ENCODE data around the gene TUBB. TPM values are rescaled to one million over a fixed set of nuclear protein-coding genes. Genes with fewer than 3 reads are reported as not detected.
"Not testable (repeated sequence)": the region's sequence is repeated elsewhere in the genome, so short reads cannot be mapped to it uniquely, and the experiment has no call there.

Gene TUBB
- total RNA-seq, 1 donor from 2014 or later, result 1,986 TPM

DNA sequence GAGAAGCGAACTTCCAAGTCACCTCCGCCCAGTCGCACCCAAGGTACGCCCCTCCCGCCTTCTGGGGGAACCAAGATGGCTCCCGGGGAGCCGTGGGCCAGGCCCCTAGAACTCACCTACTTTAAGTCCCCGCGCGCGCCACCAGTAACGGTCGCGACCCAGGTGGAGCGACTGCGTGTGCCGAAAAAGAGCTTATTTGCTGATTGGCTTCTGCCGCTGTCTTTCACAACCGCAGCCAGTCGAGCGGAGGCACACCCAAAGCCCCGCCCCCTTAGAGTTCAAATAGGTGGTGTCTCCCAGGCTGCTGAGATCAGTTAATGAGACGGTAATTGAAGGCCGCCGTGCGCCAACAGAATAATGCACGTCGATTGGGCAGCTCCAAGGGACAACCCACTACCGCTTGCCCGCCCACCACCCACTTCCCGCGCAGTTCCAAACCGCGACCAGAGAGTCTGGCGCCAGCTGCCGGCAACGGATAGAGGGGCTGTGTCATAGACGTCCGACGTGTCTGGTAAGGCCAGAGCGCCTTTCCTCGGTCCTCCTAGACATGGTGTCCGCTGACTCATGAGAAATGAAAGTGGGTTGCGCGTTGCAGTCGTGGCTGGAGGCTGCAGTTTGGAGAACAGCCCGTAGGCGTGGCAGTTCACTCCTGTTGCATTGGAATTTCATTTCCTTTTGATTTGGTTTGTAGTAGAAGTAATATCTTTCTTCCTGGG is 2.9 kb upstream of the TUBB start, which contains the start of gene MDC1:
MDC1 (minus strand) TSS at position 153 of the 716 bp plus-strand sequence. CDS start 2,106 bp downstream, outside the sequence.
- TF ChIP-seq, protein P1, sequence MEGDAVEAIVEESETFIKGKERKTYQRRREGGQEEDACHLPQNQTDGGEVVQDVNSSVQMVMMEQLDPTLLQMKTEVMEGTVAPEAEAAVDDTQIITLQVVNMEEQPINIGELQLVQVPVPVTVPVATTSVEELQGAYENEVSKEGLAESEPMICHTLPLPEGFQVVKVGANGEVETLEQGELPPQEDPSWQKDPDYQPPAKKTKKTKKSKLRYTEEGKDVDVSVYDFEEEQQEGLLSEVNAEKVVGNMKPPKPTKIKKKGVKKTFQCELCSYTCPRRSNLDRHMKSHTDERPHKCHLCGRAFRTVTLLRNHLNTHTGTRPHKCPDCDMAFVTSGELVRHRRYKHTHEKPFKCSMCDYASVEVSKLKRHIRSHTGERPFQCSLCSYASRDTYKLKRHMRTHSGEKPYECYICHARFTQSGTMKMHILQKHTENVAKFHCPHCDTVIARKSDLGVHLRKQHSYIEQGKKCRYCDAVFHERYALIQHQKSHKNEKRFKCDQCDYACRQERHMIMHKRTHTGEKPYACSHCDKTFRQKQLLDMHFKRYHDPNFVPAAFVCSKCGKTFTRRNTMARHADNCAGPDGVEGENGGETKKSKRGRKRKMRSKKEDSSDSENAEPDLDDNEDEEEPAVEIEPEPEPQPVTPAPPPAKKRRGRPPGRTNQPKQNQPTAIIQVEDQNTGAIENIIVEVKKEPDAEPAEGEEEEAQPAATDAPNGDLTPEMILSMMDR (conservative IDR thresholded peaks at IDR 0.05), result peak; percentile 52
- Mint-ChIP-seq H3K9me3 (peaks cover 7% of the 10 kb centered on the region), H3K27me3 (ENCODE audit: low read depth) (peaks cover 25% of the 10 kb centered on the region), H3K4me1 (peaks cover 46% of the 10 kb centered on the region), H3K36me3 (ENCODE audit: low read depth) (peaks cover 48% of the 10 kb centered on the region), H3K4me3 (peak within 1 kb of the TSS; percentile 98), H3K27ac (ENCODE audit: unreplicated experiment) (peak within 1 kb of the TSS; percentile 100)
- peak; percentile 92 for DNase-seq (ENCODE audit: low read depth, low spot score)

DNA sequence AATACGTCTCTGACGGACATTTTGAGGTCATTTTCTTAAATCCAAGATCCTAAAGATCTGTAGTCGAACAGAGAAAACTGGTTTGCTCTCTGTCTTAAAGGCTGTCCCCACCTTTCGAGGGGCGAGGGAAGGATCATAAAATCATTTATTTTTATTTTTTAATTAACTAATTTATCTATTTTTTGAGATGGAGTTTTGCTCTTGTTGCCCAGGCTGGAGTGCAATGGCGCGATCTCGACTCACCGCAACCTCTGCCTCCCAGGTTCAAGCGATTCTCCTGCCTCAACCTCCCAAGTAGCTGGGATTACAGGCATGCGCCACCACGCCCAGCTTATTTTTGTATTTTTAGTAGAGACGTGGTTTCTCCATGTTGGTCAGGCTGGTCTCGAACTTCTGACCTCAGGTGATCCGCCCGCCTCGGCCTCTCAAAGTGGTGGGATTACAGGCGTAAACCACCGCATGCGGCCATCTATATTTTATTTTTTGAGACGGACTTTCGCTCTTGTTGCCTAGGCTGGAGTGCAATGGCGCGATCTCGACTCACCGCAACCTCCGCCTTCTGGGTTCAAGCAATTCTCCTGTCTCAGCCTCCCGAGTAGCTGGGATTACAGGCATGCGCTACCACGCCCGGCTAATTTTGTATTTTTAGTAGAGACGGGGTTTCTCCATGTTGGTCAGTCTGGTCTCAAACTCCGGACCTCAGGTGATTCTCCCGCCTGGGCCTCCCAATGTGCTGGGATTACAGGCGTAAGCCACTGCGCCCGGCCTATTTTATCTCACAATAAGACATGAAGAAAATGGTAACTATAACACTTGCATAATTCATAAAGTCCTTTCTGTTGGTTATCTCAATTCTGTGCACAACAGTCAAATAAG is 2.1 kb upstream of the TUBB start:
- Mint-ChIP-seq H3K4me3 (peak overlapping the region; percentile 99), H3K27me3 (ENCODE audit: low read depth) (peaks cover 33% of the 10 kb centered on the region), H3K27ac (ENCODE audit: unreplicated experiment) (peak overlapping the region; percentile 100), H3K36me3 (ENCODE audit: low read depth) (peaks cover 48% of the 10 kb centered on the region), H3K4me1 (peaks cover 53% of the 10 kb centered on the region)
- not testable (repeated sequence) for H3K9me3 Mint-ChIP-seq; DNase-seq (ENCODE audit: low read depth, low spot score)

DNA sequence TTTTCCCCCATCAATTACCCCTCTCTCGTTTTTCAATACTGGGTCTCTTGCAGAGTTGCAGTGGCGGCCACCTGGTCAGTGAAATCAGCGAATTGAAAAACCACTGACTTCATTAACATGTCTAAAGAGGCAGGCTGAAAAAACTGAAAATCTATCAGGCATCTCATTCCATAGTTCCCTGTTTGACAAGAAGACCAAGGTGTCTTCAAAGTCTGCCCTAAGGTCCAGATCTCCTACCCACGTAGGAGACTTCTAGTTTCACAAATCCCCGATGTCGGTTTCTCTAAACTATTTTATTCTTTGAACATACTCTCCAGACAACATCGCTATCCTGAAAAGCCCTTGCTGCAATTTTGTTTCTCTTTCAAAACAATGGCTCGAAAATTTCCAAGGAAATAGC is 796 bp upstream of the TUBB start:
- Mint-ChIP-seq H3K27ac (ENCODE audit: unreplicated experiment) (peak overlapping the region; percentile 100), H3K4me1 (peaks cover 66% of the 10 kb centered on the region), H3K9me3 (peaks cover 7% of the 10 kb centered on the region), H3K36me3 (ENCODE audit: low read depth) (peaks cover 55% of the 10 kb centered on the region), H3K27me3 (ENCODE audit: low read depth) (peaks cover 43% of the 10 kb centered on the region), H3K4me3 (peak overlapping the region; percentile 99)
- TF ChIP-seq, protein P1 (conservative IDR thresholded peaks at IDR 0.05), result no peak
- no peak for DNase-seq (ENCODE audit: low read depth, low spot score)

DNA sequence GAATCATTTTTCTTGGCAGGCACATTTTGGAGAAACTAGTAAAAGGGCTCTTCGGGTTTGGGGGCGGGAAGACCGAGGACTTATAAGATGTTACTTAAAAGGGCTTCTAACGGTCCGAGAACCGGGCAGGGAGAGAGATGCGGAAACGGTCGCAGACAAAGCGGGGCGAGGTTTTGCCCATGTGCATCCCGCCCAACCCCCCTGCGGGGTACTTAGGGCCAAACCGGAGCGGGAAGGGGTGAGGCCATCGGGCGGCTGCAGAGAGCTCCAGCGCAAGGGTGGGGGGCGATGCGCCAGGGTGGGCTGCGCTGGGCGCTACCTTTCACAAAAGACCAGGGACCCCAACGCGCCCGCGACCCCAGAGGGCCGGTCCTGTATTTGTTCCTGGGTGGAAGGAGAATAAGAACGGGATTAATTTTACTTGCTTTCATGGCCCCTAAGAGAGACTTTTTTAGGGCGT is 616 bp downstream of the TUBB start:
- Mint-ChIP-seq H3K9me3 (peaks cover 7% of the 10 kb centered on the region), H3K4me3 (peak overlapping the region; percentile 99), H3K27me3 (ENCODE audit: low read depth) (peaks cover 54% of the 10 kb centered on the region), H3K36me3 (ENCODE audit: low read depth) (peaks cover 60% of the 10 kb centered on the region), H3K27ac (ENCODE audit: unreplicated experiment) (peak overlapping the region; percentile 100), H3K4me1 (peaks cover 72% of the 10 kb centered on the region)
- DNase-seq (ENCODE audit: low read depth, low spot score), result peak; percentile 53
- TF ChIP-seq, protein P1 (conservative IDR thresholded peaks at IDR 0.05), result no peak

DNA sequence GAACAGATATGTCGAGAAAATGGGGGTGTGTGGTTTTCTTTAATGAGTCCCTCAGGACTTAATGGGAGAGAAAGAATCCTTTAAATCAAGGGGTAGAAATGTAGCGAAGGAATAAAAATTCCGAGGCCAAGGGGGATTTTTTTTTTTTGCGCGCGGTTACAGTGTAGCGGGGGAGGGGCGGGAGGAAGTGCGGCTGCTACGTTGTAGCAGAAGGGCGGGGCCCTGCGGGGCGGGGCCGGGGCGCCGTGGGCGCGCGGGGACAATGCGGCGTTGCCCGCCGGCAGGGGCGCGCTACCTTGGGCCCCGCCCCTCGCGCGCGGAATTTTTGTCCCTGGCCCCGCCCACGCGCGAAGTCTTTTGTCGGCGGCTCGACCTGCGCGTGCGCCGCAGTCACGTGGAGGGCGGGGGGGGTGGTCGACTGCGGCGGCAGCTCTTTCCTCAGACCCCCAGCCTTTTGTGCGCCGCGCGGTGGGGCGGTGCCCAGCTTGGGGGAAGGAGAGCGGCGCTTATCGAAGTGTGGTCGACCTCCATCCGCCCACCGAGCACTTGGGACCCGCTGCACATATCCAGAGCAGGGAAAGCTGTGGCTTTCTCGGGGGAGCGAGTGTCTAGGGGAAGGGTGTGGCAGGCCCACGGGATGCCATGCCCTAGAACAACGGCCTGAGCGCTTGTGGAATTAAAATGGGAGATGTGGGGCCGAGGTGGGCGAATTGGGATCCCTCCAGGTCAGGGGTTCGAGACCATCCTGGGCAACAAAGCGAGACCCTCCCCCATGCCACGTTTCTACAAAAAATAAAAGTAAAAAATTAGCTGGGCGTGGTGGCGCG is 1.3 kb downstream of the TUBB start:
- Mint-ChIP-seq H3K9me3 (peaks cover 7% of the 10 kb centered on the region), H3K36me3 (ENCODE audit: low read depth) (peaks cover 59% of the 10 kb centered on the region), H3K4me3 (peak overlapping the region; percentile 99), H3K27me3 (ENCODE audit: low read depth) (peaks cover 57% of the 10 kb centered on the region), H3K27ac (ENCODE audit: unreplicated experiment) (peak overlapping the region; percentile 100), H3K4me1 (peaks cover 66% of the 10 kb centered on the region)
- DNase-seq (ENCODE audit: low read depth, low spot score), result peak; percentile 91
- TF ChIP-seq, protein P1 (conservative IDR thresholded peaks at IDR 0.05), result peak; percentile 55

DNA sequence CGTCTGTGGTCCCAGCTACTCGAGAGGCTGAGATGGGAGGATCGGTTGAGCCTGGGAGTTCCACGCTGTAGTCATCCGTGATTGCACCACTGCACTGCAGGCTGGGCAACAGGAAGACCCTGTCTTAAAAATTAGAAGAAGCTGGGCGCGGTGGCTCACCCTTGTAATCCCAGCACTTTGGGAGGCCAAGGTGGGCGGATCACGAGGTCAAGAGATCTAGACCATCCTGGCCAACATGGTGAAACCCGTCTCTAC is 1.8 kb downstream of the TUBB start:
- H3K9me3 Mint-ChIP-seq, result not testable (repeated sequence)
- H3K4me1 Mint-ChIP-seq, result peaks cover 64% of the 10 kb centered on the region
- H3K27me3 Mint-ChIP-seq (ENCODE audit: low read depth), result peaks cover 61% of the 10 kb centered on the region

More for the DNA sequence above, 1.8 kb downstream of the TUBB start:
- Mint-ChIP-seq H3K4me3 (peak overlapping the region; percentile 99), H3K36me3 (ENCODE audit: low read depth) (peaks cover 61% of the 10 kb centered on the region), H3K27ac (ENCODE audit: unreplicated experiment) (peak overlapping the region; percentile 92)
- not testable (repeated sequence) for DNase-seq (ENCODE audit: low read depth, low spot score)

Measured in neural crest cell (in vitro differentiated cells).